ENCODE data around the gene ACSM5. TPM values are rescaled to one million over a fixed set of nuclear protein-coding genes. Genes with fewer than 3 reads are reported as not detected.

The ACSM5 gene
- total and polyA plus RNA-seq, 2 of the 4 experiments (the other 2 are of a cell fraction), result not detected

DNA sequence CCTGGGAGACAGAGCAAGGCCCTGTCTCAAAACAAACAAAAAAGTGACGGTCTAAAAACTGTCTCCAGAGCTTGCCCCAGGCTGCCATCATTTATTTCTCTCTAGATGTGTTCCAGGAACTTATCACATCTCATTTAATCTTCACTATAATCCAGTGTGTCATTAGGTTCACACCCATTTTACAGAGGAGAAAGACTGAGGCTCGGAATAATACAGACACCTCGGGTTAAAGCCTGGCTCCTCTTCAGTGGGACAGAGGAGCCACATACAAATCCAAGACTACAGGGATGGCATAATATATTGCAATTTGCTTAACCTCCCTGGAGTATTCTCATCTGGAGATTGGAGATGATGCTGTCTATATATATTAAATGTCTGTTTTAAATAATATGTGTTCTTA, 10.7 kb upstream of the ACSM5 start:
- no peak overlapping the region for H2AK5ac ChIP-seq (ENCODE audit: low read depth, low read length)
- H4K5ac ChIP-seq (ENCODE audit: low read depth, low read length), result no peak overlapping the region
- no peak overlapping the region for H3K9ac ChIP-seq (ENCODE audit: low read depth, low read length)
- H3K23ac ChIP-seq (ENCODE audit: low read depth, low read length), result no peak overlapping the region
- no peak overlapping the region for H2AK9ac ChIP-seq (replicated peaks; ENCODE audit: low read depth, low read length, poor library complexity)
- peaks cover 3% of the 10 kb centered on the region; the same call in 1 of the 2 replicates for H3K9me3 ChIP-seq (ENCODE audit: control insufficient read depth, insufficient read depth, low read length)
- H3K14ac ChIP-seq (replicated peaks; ENCODE audit: low read depth, low read length), result no peak overlapping the region
- no peak overlapping the region for H3K4me2 ChIP-seq (ENCODE audit: low read depth, low read length)
- DNase-seq (no peak), ATAC-seq (ENCODE audit: low read depth) (no peak)
- H3K4ac ChIP-seq (ENCODE audit: low read depth, low read length), result no peak overlapping the region
- no peak overlapping the region for H2BK5ac ChIP-seq (ENCODE audit: low read depth, low read length, poor library complexity, severe bottlenecking)
- H3K56ac ChIP-seq (ENCODE audit: extremely low read depth, insufficient read depth, low read length), result no peak overlapping the region
- no peaks in the 10 kb centered on the region for H3K4me1 ChIP-seq (ENCODE audit: control insufficient read depth, insufficient read depth, low read length)
- no peaks in the 10 kb centered on the region for H3K9me1 ChIP-seq (ENCODE audit: insufficient read depth, low read length)
- no peak overlapping the region for H3K27ac ChIP-seq (ENCODE audit: insufficient read depth, low read length)
- no peaks in the 10 kb centered on the region for H4K20me1 ChIP-seq (ENCODE audit: insufficient read depth, low read length)
- no peaks in the 10 kb centered on the region for H3K27me3 ChIP-seq (ENCODE audit: control insufficient read depth, insufficient read depth, low read length)
- H3K4me3 ChIP-seq (ENCODE audit: insufficient read depth, low read depth, low read length), result no peak overlapping the region
- ChIA-PET CTCF (no interaction called here), POLR2A (ENCODE audit: unreplicated experiment) (no interaction called here)
- no peak overlapping the region for H4K91ac ChIP-seq (ENCODE audit: insufficient read depth, low read depth, low read length)
- no peaks in the 10 kb centered on the region for H3K79me1 ChIP-seq (ENCODE audit: low read depth in 1 of 2, low read length in 2 of 2)
- no TSS peak for BruUV-seq (replicated peaks)
- no peak overlapping the region for H3K18ac ChIP-seq (ENCODE audit: low read depth, low read length)
- no peak overlapping the region for H4K8ac ChIP-seq (ENCODE audit: low read depth in 2 of 2, low read length in 2 of 2)
- 20% methylated on average over 1 of the region's 3 CpGs; no CpG with 5 or more reads in 1 of the 2 experiments for WGBS, 2 experiments (ENCODE audit: extremely low coverage in 2 of 2, insufficient read length in 1 of 2)
- no peak for TF ChIP-seq CEBPB (IDR thresholded peaks at IDR 0.05; ENCODE audit: low read depth, low read length)
- no peak for TF ChIP-seq RFX5 (IDR thresholded peaks at IDR 0.05; ENCODE audit: low read depth, low read length)
- no peak for TF ChIP-seq BHLHE40 (IDR thresholded peaks at IDR 0.05; ENCODE audit: low read depth, low read length)
- TF ChIP-seq CHD1 (IDR thresholded peaks at IDR 0.05; ENCODE audit: low read depth, low read length), result no peak
- no peak for TF ChIP-seq POLR2A (IDR thresholded peaks at IDR 0.05; ENCODE audit: low read depth, low read length)
- TF ChIP-seq, protein P1, sequence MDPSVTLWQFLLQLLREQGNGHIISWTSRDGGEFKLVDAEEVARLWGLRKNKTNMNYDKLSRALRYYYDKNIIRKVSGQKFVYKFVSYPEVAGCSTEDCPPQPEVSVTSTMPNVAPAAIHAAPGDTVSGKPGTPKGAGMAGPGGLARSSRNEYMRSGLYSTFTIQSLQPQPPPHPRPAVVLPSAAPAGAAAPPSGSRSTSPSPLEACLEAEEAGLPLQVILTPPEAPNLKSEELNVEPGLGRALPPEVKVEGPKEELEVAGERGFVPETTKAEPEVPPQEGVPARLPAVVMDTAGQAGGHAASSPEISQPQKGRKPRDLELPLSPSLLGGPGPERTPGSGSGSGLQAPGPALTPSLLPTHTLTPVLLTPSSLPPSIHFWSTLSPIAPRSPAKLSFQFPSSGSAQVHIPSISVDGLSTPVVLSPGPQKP (IDR thresholded peaks at IDR 0.05; ENCODE audit: borderline replicate concordance, low read depth, low read length), result no peak
- no peak for TF ChIP-seq NFE2L2 (IDR thresholded peaks at IDR 0.05; ENCODE audit: low read depth, low read length)
- TF ChIP-seq, protein P2, sequence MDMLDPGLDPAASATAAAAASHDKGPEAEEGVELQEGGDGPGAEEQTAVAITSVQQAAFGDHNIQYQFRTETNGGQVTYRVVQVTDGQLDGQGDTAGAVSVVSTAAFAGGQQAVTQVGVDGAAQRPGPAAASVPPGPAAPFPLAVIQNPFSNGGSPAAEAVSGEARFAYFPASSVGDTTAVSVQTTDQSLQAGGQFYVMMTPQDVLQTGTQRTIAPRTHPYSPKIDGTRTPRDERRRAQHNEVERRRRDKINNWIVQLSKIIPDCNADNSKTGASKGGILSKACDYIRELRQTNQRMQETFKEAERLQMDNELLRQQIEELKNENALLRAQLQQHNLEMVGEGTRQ (IDR thresholded peaks at IDR 0.05; ENCODE audit: low read depth, low read length), result no peak
- TF ChIP-seq, protein P3, sequence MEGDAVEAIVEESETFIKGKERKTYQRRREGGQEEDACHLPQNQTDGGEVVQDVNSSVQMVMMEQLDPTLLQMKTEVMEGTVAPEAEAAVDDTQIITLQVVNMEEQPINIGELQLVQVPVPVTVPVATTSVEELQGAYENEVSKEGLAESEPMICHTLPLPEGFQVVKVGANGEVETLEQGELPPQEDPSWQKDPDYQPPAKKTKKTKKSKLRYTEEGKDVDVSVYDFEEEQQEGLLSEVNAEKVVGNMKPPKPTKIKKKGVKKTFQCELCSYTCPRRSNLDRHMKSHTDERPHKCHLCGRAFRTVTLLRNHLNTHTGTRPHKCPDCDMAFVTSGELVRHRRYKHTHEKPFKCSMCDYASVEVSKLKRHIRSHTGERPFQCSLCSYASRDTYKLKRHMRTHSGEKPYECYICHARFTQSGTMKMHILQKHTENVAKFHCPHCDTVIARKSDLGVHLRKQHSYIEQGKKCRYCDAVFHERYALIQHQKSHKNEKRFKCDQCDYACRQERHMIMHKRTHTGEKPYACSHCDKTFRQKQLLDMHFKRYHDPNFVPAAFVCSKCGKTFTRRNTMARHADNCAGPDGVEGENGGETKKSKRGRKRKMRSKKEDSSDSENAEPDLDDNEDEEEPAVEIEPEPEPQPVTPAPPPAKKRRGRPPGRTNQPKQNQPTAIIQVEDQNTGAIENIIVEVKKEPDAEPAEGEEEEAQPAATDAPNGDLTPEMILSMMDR (conservative IDR thresholded peaks at IDR 0.05; ENCODE audit: low read depth, low read length), result no peak
- no peak for TF ChIP-seq FOS (IDR thresholded peaks at IDR 0.05; ENCODE audit: low read depth, low read length)
- TF ChIP-seq MAFK (IDR thresholded peaks at IDR 0.05; ENCODE audit: low read depth, low read length), result no peak
- TF ChIP-seq SMC3 (IDR thresholded peaks at IDR 0.05; ENCODE audit: low read depth, low read length), result no peak
- TF ChIP-seq MXI1 (IDR thresholded peaks at IDR 0.05; ENCODE audit: borderline replicate concordance, low read depth, low read length), result no peak
- TF ChIP-seq MAZ (IDR thresholded peaks at IDR 0.05; ENCODE audit: borderline replicate concordance, low read depth, low read length), result no peak
- TF ChIP-seq RAD21 (IDR thresholded peaks at IDR 0.05; ENCODE audit: low read length), result no peak
- TF ChIP-seq RCOR1 (IDR thresholded peaks at IDR 0.05; ENCODE audit: insufficient replicate concordance, low read length), result no peak
- no peak overlapping the region for H2BK120ac ChIP-seq (ENCODE audit: low read depth, low read length)
- no peak overlapping the region for H2AFZ ChIP-seq (replicated peaks; ENCODE audit: low read length, poor library complexity)
- no peak overlapping the region for H2BK20ac ChIP-seq (ENCODE audit: low read depth, low read length)
- no peaks in the 10 kb centered on the region for H3K36me3 ChIP-seq (ENCODE audit: control insufficient read depth, insufficient read depth, low read length)
- no peak overlapping the region for H2BK15ac ChIP-seq (ENCODE audit: low read depth, low read length)
- in situ Hi-C loops (cut with MboI; ENCODE audit: low sequenced_read_pairs) (loop anchor here (25.0 kb wide), 1 partner anchor 786 kb away; no protein-coding TSS in a partner anchor), intact Hi-C loops (cut with micrococcal nuclease) (no loop called here), dilution Hi-C loops (cut with HindIII; ENCODE audit: low sequenced_read_pairs, unreplicated experiment) (no loop called here)
